Endometrial microvascular endothelial cells (primary cell): ENCODE measurements around the gene CHCHD6. TPM values are rescaled to one million over a fixed set of nuclear protein-coding genes. Genes with fewer than 3 reads are reported as not detected.

Source experiments
- in situ Hi-C: cut with HindIII; loops from 2 replicates; pipeline ENCODE4 v1.10.0; 2017; ENCODE audit warnings: low sequenced_read_pairs, low pct_unique_long_range_greater_than_20kb; ENCODE audit errors: inconsistent ontology term
- total RNA-seq: library from RNA; depleted of rRNA; stranded (reverse); fragments of >200 nt; gene quantifications from one replicate; pipeline ENCODE4 v1.2.3, GENCODE V29; 2015; ENCODE audit errors: inconsistent ontology term

CHCHD6 gene
- total RNA-seq, 1 donor from 2014 or later: 18.3 TPM

GRCh38 chr3:126667631-126668449 lies 36.2 kb upstream of the CHCHD6 start:
- in situ Hi-C loops: no loop called here

- in situ Hi-C loops: no loop called here
Measured at GRCh38 chr3:126668450-126669401, 35.3 kb upstream of the CHCHD6 start.

GRCh38 chr3:126671521-126671920 lies 32.5 kb upstream of the CHCHD6 start:
- in situ Hi-C loops: no loop called here

GRCh38 chr3:126672340-126672739 lies 31.7 kb upstream of the CHCHD6 start:
- in situ Hi-C loops: no loop called here

- in situ Hi-C loops: no loop called here
Measured at GRCh38 chr3:126672741-126673140, 31.3 kb upstream of the CHCHD6 start.

GRCh38 chr3:126676919-126677705 lies 26.9 kb upstream of the CHCHD6 start:
- in situ Hi-C loops: no loop called here

GRCh38 chr3:126677862-126678503 lies 26.1 kb upstream of the CHCHD6 start:
- in situ Hi-C loops: no loop called here

GRCh38 chr3:126678693-126679317 lies 25.2 kb upstream of the CHCHD6 start:
- in situ Hi-C loops: no loop called here

- in situ Hi-C loops: no loop called here
Measured at GRCh38 chr3:126679318-126679751, 24.7 kb upstream of the CHCHD6 start.

GRCh38 chr3:126679831-126680666 lies 24.0 kb upstream of the CHCHD6 start:
- in situ Hi-C loops: no loop called here

- in situ Hi-C loops: no loop called here
Measured at GRCh38 chr3:126680667-126681055, 23.4 kb upstream of the CHCHD6 start.

- in situ Hi-C loops: no loop called here
Measured at GRCh38 chr3:126682009-126682408, 22.0 kb upstream of the CHCHD6 start.

GRCh38 chr3:126683069-126683468 lies 21.0 kb upstream of the CHCHD6 start:
- in situ Hi-C loops: no loop called here

GRCh38 chr3:126684218-126684751 lies 19.8 kb upstream of the CHCHD6 start:
- in situ Hi-C loops: no loop called here

GRCh38 chr3:126685021-126685420 lies 19.0 kb upstream of the CHCHD6 start:
- in situ Hi-C loops: no loop called here

GRCh38 chr3:126685493-126685892 lies 18.5 kb upstream of the CHCHD6 start:
- in situ Hi-C loops: no loop called here

- in situ Hi-C loops: no loop called here
Measured at GRCh38 chr3:126691765-126692164, 12.3 kb upstream of the CHCHD6 start.
